Measurements from ENCODE around the gene SCCPDH. TPM values are rescaled to one million over a fixed set of nuclear protein-coding genes. Genes with fewer than 3 reads are reported as not detected.

Gene SCCPDH
- total RNA-seq, 4 donors from 2014 or later, result 13.3 to 23.3 (median 17.0) TPM

DNA sequence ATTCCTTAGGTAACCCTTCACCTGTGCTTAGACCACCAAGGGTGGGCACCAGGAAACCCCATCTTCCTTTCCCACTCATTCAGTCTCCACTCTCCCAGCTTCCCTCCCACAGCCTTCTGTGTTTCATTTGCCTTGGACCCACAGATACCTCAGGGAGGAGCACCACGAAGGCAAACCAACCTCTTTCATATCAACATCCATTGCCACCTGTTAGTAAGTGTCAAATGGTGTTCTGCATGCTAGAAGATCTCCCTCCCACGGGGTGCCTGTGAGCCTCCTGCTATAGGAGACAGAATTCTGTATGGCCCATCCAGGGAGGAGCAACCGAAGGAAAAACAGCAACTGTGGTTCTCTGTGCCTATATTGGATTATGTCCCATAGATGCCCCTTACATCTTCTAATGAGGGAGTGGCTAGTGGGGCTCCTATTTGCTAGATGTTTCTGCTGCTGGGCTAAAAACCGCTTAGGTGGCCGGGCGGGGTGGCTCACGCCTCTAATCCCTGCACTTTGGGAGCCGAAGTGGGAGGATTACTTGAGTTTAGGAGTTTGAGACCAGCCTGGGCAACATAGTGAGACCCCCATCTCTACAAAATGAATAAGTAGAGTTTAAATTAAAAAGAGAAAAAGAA, 25.6 kb upstream of the SCCPDH start:
- intact Hi-C loops (cut with DNase I; ENCODE audit: low total_unique reads), result loop anchor here (10.0 kb wide), 1 partner anchor 194 kb away; the partner anchor contains the start of gene SMYD3
- 67 to 70% methylated on average over 8 of the region's 8 CpGs for WGBS, 2 donors

DNA sequence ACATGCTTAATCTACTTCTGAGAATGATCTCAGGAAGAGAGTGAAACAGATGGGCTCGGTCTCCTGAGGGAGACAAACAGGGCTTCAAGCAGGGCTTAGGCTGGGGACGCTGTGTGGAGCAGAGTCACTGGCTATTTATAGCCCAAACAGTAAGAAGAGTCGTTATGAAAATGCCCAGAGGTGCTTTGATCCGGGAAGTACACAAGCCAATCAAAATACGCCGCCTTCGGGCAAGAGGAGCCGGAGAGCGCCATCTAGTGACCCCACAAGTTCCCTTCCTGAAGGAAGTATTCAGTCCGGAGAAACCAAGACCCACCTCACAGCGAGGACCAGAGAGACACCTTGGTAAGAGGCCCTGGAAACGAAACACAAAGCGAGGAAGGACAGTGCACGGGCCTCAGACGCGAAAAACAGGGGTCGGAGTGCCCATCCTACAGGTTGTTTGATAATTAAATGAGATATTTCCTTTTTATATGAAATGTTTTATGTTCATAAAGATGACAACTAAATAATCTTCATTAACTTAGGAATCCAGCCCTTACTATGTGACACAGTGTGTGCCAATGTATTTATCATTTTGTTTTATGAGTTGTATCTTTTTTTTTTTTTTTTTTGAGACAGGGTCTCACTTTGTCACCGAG, 25.0 kb upstream of the SCCPDH start:
- H3K4me3 ChIP-seq (ENCODE audit: low read depth, poor library complexity, severe bottlenecking), result no peak overlapping the region
- TF ChIP-seq, protein P1, sequence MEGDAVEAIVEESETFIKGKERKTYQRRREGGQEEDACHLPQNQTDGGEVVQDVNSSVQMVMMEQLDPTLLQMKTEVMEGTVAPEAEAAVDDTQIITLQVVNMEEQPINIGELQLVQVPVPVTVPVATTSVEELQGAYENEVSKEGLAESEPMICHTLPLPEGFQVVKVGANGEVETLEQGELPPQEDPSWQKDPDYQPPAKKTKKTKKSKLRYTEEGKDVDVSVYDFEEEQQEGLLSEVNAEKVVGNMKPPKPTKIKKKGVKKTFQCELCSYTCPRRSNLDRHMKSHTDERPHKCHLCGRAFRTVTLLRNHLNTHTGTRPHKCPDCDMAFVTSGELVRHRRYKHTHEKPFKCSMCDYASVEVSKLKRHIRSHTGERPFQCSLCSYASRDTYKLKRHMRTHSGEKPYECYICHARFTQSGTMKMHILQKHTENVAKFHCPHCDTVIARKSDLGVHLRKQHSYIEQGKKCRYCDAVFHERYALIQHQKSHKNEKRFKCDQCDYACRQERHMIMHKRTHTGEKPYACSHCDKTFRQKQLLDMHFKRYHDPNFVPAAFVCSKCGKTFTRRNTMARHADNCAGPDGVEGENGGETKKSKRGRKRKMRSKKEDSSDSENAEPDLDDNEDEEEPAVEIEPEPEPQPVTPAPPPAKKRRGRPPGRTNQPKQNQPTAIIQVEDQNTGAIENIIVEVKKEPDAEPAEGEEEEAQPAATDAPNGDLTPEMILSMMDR (IDR thresholded peaks at IDR 0.05), result peak in 1 of 3 donors; percentile 66
- TF ChIP-seq POLR2A (IDR thresholded peaks at IDR 0.05), result no peak
- WGBS, 2 donors, result 6 to 7% methylated on average over 18 of the region's 18 CpGs
- peak; percentile 87 to 96 for DNase-seq (ENCODE audit: low spot score in 2 of 2)
- intact Hi-C loops (cut with DNase I; ENCODE audit: low total_unique reads), result loop anchor here (10.0 kb wide), 1 partner anchor 194 kb away; the partner anchor contains the start of gene SMYD3

More for the DNA sequence above, 25.6 kb upstream of the SCCPDH start:
- peak in 1 of 2 donors; percentile 81 for DNase-seq (ENCODE audit: low spot score in 2 of 2)
- no peak overlapping the region for H3K4me3 ChIP-seq (ENCODE audit: low read depth, poor library complexity, severe bottlenecking)
- TF ChIP-seq POLR2A (IDR thresholded peaks at IDR 0.05), result no peak
- TF ChIP-seq, protein P1 (IDR thresholded peaks at IDR 0.05), result no peak

DNA sequence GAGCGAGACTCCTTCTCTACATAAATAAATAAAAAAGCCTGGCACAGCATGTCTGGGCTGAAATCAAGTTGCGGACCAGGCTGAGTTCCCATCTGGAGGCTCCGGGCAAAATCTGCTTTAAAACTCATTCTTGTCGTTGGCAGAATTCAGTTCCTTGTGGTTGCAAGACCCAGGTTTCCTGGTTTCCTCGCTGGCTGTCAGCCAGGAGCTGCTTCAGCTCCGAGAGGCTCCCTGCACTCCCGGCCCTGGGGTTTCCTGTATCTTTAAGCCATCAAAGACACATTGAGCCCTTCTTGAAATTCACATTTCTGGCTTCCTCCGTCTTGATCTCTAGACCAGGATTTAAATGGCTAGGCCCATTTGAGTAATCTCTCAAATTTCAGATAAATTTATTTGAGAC, 20.6 kb upstream of the SCCPDH start:
- intact Hi-C loops (cut with DNase I; ENCODE audit: low total_unique reads), result no loop called here
- DNase-seq (ENCODE audit: low spot score in 2 of 2), result no peak

DNA sequence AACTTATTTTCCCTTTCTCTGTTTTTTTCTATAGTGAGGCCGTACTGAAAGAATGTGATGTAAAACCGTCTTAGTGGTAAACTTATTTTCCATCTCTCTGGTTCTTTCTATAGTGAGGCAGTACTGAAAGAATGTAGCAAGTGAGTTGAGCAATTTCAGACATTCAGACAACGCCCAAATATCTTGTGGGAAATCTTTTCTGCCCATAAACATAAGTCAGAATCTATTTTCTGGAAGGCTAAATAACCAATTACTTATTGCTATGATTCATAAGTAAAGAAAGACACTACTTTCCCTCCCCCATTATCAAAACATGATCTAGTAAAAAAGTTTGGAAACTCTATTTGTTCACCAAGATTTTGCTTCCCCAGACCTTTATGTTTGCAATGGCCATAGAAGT, 18.8 kb upstream of the SCCPDH start:
- 26 to 28% methylated on average over 3 of the region's 3 CpGs for WGBS, 2 donors
- TF ChIP-seq, protein P1 (IDR thresholded peaks at IDR 0.05), result no peak
- no peak for TF ChIP-seq POLR2A (IDR thresholded peaks at IDR 0.05)
- no peak for DNase-seq (ENCODE audit: low spot score in 2 of 2)
- H3K4me3 ChIP-seq (ENCODE audit: low read depth, poor library complexity, severe bottlenecking), result no peak overlapping the region
- intact Hi-C loops (cut with DNase I; ENCODE audit: low total_unique reads), result no loop called here

More for the DNA sequence above, 20.6 kb upstream of the SCCPDH start:
- H3K4me3 ChIP-seq (ENCODE audit: low read depth, poor library complexity, severe bottlenecking), result no peak overlapping the region
- TF ChIP-seq POLR2A (IDR thresholded peaks at IDR 0.05), result no peak
- TF ChIP-seq, protein P1 (IDR thresholded peaks at IDR 0.05), result no peak
- WGBS, 2 donors, result 25% methylated on average over 8 of the region's 8 CpGs

DNA sequence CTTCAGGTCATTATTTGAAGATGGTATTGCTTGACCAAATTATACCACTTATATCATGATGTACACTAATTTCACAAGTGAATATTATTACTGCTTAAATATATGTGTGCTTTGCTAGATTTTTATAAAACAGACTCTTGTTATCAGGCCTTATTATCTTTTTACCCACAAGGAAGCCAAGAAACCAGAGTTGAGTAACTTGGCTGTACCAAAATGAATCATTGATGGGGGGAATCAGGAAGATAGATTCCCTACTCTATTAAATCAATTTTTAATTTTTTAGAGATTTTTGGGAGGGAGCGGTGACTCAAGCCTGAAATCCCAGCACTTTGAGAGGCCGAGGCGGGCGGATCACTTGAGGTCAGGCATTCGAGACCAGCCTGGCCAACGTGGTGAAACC, 16.0 kb upstream of the SCCPDH start:
- H3K4me3 ChIP-seq (ENCODE audit: low read depth, poor library complexity, severe bottlenecking), result no peak overlapping the region
- TF ChIP-seq POLR2A (IDR thresholded peaks at IDR 0.05), result no peak
- TF ChIP-seq, protein P1 (IDR thresholded peaks at IDR 0.05), result no peak
- no peak for DNase-seq (ENCODE audit: low spot score in 2 of 2)
- intact Hi-C loops (cut with DNase I; ENCODE audit: low total_unique reads), result no loop called here
- 89 to 94% methylated on average over 6 of the region's 6 CpGs for WGBS, 2 donors

All from lower leg skin (tissue), 4 donors.